Osteoblast (primary cell): ENCODE measurements around the gene ANKS4B. TPM values are rescaled to one million over a fixed set of nuclear protein-coding genes. Genes with fewer than 3 reads are reported as not detected.

Experiments
- DNase-seq: peaks from one replicate; pipeline ENCODE4 v3.0.0; 2011; ENCODE audit warnings: low spot score, mixed read lengths; ENCODE audit not compliant: insufficient read length; ENCODE audit errors: missing footprints
- H2AFZ ChIP-seq: 2 replicates; pipeline ENCODE4 v1.6.0; 2011; ENCODE audit warnings: mild to moderate bottlenecking, low read length
- H3K27ac ChIP-seq: 2 replicates; pipeline ENCODE4 v1.5.1; 2011; ENCODE audit warnings: mild to moderate bottlenecking, low read depth, low read length, moderate library complexity
- H3K27me3 ChIP-seq: 2 replicates; pipeline ENCODE4 v1.6.0; 2012; ENCODE audit warnings: mild to moderate bottlenecking, control low read depth, inconsistent platforms, low read length, moderate library complexity; ENCODE audit not compliant: insufficient read depth
- H3K36me3 ChIP-seq: 2 replicates; pipeline ENCODE4 v1.5.1; 2011; ENCODE audit warnings: mild to moderate bottlenecking, low read length, control low read depth, moderate library complexity; ENCODE audit not compliant: insufficient read depth
- H3K4me1 ChIP-seq: 2 replicates; pipeline ENCODE4 v1.5.1; 2011; ENCODE audit warnings: mild to moderate bottlenecking, low read length, control low read depth, moderate library complexity; ENCODE audit not compliant: insufficient read depth
- H3K4me2 ChIP-seq: 2 replicates; pipeline ENCODE4 v1.6.0; 2011; ENCODE audit warnings: mild to moderate bottlenecking, low read length; ENCODE audit not compliant: insufficient read depth
- H3K4me3 ChIP-seq: fragments of 200-600 bp; sonication (generic); 3 replicates; pipeline ENCODE4 v1.5.1; 2012; ENCODE audit warnings: mild to moderate bottlenecking, low read length, inconsistent platforms; ENCODE audit not compliant: insufficient read depth
- H3K79me2 ChIP-seq: 2 replicates; pipeline ENCODE4 v1.6.0; 2012; ENCODE audit warnings: mild to moderate bottlenecking, low read length, control low read depth, inconsistent platforms; ENCODE audit not compliant: insufficient read depth
- H3K9me3 ChIP-seq: 2 replicates; pipeline ENCODE4 v1.5.1; 2011; ENCODE audit warnings: low read depth, low read length, control low read depth
- H4K20me1 ChIP-seq: 2 replicates; pipeline ENCODE4 v1.6.0; 2012; ENCODE audit warnings: mild to moderate bottlenecking, low read length, control low read depth; ENCODE audit not compliant: insufficient read depth
- CTCF ChIP-seq: IDR thresholded peaks from 2 replicates; pipeline ENCODE4 v1.5.1; 2011; ENCODE audit warnings: mild to moderate bottlenecking, low read depth, low read length, moderate library complexity; ENCODE audit errors: extremely low read depth
- total RNA-seq: library from RNA; depleted of rRNA; stranded (reverse); fragments of >200 nt; gene quantifications from 2 replicates; pipeline ENCODE4 v1.2.3, GENCODE V29; 2012

ANKS4B gene
- total RNA-seq, 1 donor, result not detected

GRCh38 chr16:21264571-21265036 is 31.1 kb downstream of the ANKS4B start:
- Histone ChIP-seq H3K4me2 (no peak overlapping the region), H2AFZ (no peak overlapping the region), H3K4me3 (no peak overlapping the region), H3K36me3 (no peaks in the 10 kb centered on the region), H4K20me1 (no peaks in the 10 kb centered on the region), H3K9me3 (no peaks in the 10 kb centered on the region), H3K4me1 (no peaks in the 10 kb centered on the region), H3K27ac (no peak overlapping the region), H3K79me2 (no peaks in the 10 kb centered on the region), H3K27me3 (peaks cover 7% of the 10 kb centered on the region)
- no peak for TF ChIP-seq CTCF
- no peak for DNase-seq

- Histone ChIP-seq H3K4me2 (no peak overlapping the region), H3K79me2 (no peaks in the 10 kb centered on the region), H3K4me1 (no peaks in the 10 kb centered on the region), H3K4me3 (no peak overlapping the region), H3K9me3 (no peaks in the 10 kb centered on the region), H3K36me3 (no peaks in the 10 kb centered on the region), H3K27ac (no peak overlapping the region), H2AFZ (no peak overlapping the region), H4K20me1 (no peaks in the 10 kb centered on the region), H3K27me3 (peaks cover 11% of the 10 kb centered on the region)
- no peak for TF ChIP-seq CTCF
- DNase-seq, result no peak
These were observed 31.8 kb downstream of the ANKS4B start for GRCh38 chr16:21265104-21265837.

- no peaks in the 10 kb centered on the region for H3K4me1 ChIP-seq
- no peak overlapping the region for H2AFZ ChIP-seq
- no peak for TF ChIP-seq CTCF
- no peaks in the 10 kb centered on the region for H3K36me3 ChIP-seq
- H3K9me3 ChIP-seq, result no peaks in the 10 kb centered on the region
- H3K27me3 ChIP-seq, result peaks cover 18% of the 10 kb centered on the region
- H3K79me2 ChIP-seq, result no peaks in the 10 kb centered on the region
- no peak overlapping the region for H3K27ac ChIP-seq
- no peak overlapping the region for H3K4me2 ChIP-seq
- H3K4me3 ChIP-seq, result no peak overlapping the region
- no peak for DNase-seq
- no peaks in the 10 kb centered on the region for H4K20me1 ChIP-seq
These were observed 33.8 kb downstream of the ANKS4B start for GRCh38 chr16:21267298-21267697.

GRCh38 chr16:21268236-21268635 is 34.7 kb downstream of the ANKS4B start:
- no peaks in the 10 kb centered on the region for H3K79me2 ChIP-seq
- no peaks in the 10 kb centered on the region for H3K36me3 ChIP-seq
- no peak for TF ChIP-seq CTCF
- H3K27ac ChIP-seq, result no peak overlapping the region
- no peak overlapping the region for H3K4me2 ChIP-seq
- DNase-seq, result no peak
- H3K9me3 ChIP-seq, result no peaks in the 10 kb centered on the region
- H3K27me3 ChIP-seq, result peaks cover 20% of the 10 kb centered on the region
- H2AFZ ChIP-seq, result no peak overlapping the region
- no peak overlapping the region for H3K4me3 ChIP-seq
- H3K4me1 ChIP-seq, result no peaks in the 10 kb centered on the region
- H4K20me1 ChIP-seq, result no peaks in the 10 kb centered on the region
